Measurements from ENCODE around the gene LGALSL. TPM values are rescaled to one million over a fixed set of nuclear protein-coding genes. Genes with fewer than 3 reads are reported as not detected.

LGALSL gene
- polyA plus RNA-seq, 1 of the 3 experiments (the other 2 are of a cell fraction), result 6.5 TPM

DNA sequence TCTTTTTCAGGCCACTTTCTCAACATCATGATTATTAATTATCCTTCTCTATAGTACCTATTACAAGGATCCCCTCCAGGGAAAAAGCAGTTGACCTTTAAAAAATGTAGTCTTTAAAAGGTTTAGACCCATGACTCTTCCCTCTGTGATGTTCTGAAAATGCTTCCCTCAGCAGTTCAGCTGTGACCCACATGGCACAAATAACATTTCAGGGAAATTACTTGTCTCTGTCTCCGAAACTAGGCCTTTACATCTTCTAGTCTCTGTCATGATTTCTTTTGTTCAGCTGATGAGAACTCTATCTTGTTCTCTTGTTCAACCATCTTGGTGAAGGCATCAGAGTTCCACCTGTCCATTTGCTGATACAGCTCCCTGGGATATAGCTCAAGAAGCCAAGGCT is 28.3 kb downstream of the LGALSL start:
- Histone ChIP-seq H3F3A (replicated peaks; ENCODE audit: insufficient read depth) (peaks cover 8% of the 10 kb centered on the region), H3K9ac (no peak overlapping the region), H3K4me2 (no peak overlapping the region), H3K4me3 (ENCODE audit: low read depth in 2 of 2, low read length in 1 of 2) (no peak overlapping the region), H2AFZ (ENCODE audit: low read depth) (no peak overlapping the region), H4K20me1 (ENCODE audit: insufficient read depth) (no peaks in the 10 kb centered on the region), H3K27ac (ENCODE audit: low read depth in 2 of 2, low read length in 1 of 2) (no peak overlapping the region), H3K9me2 (no peaks in the 10 kb centered on the region), H3K9me3 (no peaks in the 10 kb centered on the region), H3K79me2 (ENCODE audit: insufficient read depth) (no peaks in the 10 kb centered on the region), H3K36me3 (replicated peaks in 1 of 2; ENCODE audit: control insufficient read depth in 1 of 2, insufficient read depth in 2 of 2, low read length in 1 of 2) (no peaks in the 10 kb centered on the region), H3K27me3 (ENCODE audit: insufficient read depth) (no peaks in the 10 kb centered on the region; the same call in 1 of the 2 replicates), H3K4me1 (ENCODE audit: control insufficient read depth in 1 of 2, insufficient read depth in 2 of 2, low read depth in 1 of 2, low read length in 1 of 2) (peaks cover 5 to 10% of the 10 kb centered on the region in 2 experiments; a peak in 1 of 4 replicates)
- DNase-seq, result no peak
- ChIA-PET CTCF (no interaction called here), POLR2A (interaction anchor here (1.6 kb wide), 1 partner anchor 10 kb away, joined by 4 read pairs; no protein-coding TSS in a partner anchor)
- TF ChIP-seq, protein P1, sequence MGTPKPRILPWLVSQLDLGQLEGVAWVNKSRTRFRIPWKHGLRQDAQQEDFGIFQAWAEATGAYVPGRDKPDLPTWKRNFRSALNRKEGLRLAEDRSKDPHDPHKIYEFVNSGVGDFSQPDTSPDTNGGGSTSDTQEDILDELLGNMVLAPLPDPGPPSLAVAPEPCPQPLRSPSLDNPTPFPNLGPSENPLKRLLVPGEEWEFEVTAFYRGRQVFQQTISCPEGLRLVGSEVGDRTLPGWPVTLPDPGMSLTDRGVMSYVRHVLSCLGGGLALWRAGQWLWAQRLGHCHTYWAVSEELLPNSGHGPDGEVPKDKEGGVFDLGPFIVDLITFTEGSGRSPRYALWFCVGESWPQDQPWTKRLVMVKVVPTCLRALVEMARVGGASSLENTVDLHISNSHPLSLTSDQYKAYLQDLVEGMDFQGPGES (IDR thresholded peaks at IDR 0.05; ENCODE audit: low read depth, low read length), result no peak
- TF ChIP-seq CTCF (IDR thresholded peaks at IDR 0.05) (no peak), FOXM1 (IDR thresholded peaks at IDR 0.05; ENCODE audit: low read depth) (no peak), NFIC (IDR thresholded peaks at IDR 0.05; ENCODE audit: borderline replicate concordance) (no peak), MXI1 (IDR thresholded peaks at IDR 0.05; ENCODE audit: low read depth, low read length) (no peak), GATA2 (CRISPR knock-in tag; IDR thresholded peaks at IDR 0.05) (no peak), USF1 (IDR thresholded peaks at IDR 0.05; ENCODE audit: borderline replicate concordance, low read depth) (no peak), TEAD4 (IDR thresholded peaks at IDR 0.05; ENCODE audit: borderline replicate concordance, insufficient read depth) (no peak), ELF1 (IDR thresholded peaks at IDR 0.05) (no peak), SMC3 (IDR thresholded peaks at IDR 0.05; ENCODE audit: low read depth, low read length) (no peak)
- 83% methylated on average over 1 of the region's 1 CpG for WGBS (ENCODE audit: low lambda C conversion rate)

DNA sequence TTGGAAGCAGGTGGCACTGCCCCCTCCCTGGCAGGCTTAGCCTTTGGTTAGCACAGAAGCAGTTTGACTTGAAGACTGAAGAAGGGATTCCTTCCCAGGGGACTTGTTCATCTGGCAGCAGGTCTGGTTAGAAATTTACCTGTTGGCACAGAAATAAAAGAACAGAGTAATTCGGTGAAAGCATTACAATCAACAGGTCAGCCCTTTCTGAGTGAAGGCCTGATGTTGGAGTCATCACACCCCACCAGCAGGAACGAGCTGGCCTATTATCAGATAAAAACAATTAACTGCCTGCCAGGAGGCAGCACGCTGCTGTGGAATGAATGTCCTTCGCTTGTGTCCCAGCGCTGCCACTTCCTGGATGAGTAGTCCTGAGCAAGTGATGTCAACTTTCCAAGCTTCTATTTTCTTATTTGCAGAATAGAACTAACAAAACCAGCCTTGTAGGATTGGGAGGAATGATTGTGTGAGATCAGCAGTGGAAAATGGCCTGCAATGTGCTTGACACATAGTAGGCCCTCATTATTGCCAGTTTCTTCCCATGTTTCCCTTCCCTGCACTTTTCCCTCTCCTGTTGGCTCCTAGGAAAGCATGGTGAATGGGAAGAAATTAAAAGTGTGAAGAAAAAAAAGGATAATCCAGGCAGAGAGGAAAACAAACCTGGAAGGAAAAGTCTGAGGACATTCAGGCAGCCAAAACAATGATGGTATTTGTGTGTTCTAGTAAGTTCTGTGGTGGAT is 29.0 kb downstream of the LGALSL start:
- no peaks in the 10 kb centered on the region for H3K79me2 ChIP-seq (ENCODE audit: insufficient read depth)
- no peak overlapping the region for H2AFZ ChIP-seq (ENCODE audit: low read depth)
- no peaks in the 10 kb centered on the region for H3K36me3 ChIP-seq (replicated peaks in 1 of 2; ENCODE audit: control insufficient read depth in 1 of 2, insufficient read depth in 2 of 2, low read length in 1 of 2)
- no peak overlapping the region for H3K4me2 ChIP-seq
- 29% methylated on average over 5 of the region's 5 CpGs for WGBS (ENCODE audit: low lambda C conversion rate)
- H3F3A ChIP-seq (replicated peaks; ENCODE audit: insufficient read depth), result peaks cover 8% of the 10 kb centered on the region
- no peaks in the 10 kb centered on the region for H3K9me3 ChIP-seq
- POLR2A ChIA-PET, result interaction anchor here (1.6 kb wide), 1 partner anchor 11 kb away, joined by 4 read pairs; no protein-coding TSS in a partner anchor
- no peaks in the 10 kb centered on the region; the same call in 1 of the 2 replicates for H3K27me3 ChIP-seq (ENCODE audit: insufficient read depth)
- no peaks in the 10 kb centered on the region for H3K9me2 ChIP-seq
- H3K27ac ChIP-seq (ENCODE audit: low read depth in 2 of 2, low read length in 1 of 2), result no peak overlapping the region
- CTCF ChIA-PET, result interaction anchor here (0.9 to 1.1 kb wide), 2 partner anchors 9 to 40 kb away, joined by 3 read pairs; no protein-coding TSS in a partner anchor
- H4K20me1 ChIP-seq (ENCODE audit: insufficient read depth), result no peaks in the 10 kb centered on the region
- H3K4me1 ChIP-seq (ENCODE audit: control insufficient read depth in 1 of 2, insufficient read depth in 2 of 2, low read depth in 1 of 2, low read length in 1 of 2), result peaks cover 5 to 10% of the 10 kb centered on the region in 2 experiments; a peak in 1 of 4 replicates
- peak; percentile 41 for DNase-seq
- no peak overlapping the region for H3K4me3 ChIP-seq (ENCODE audit: low read depth in 2 of 2, low read length in 1 of 2)
- no peak overlapping the region for H3K9ac ChIP-seq
- TF ChIP-seq TAF1 (IDR thresholded peaks at IDR 0.05; ENCODE audit: borderline replicate concordance, low read depth, low read length), result no peak
- no peak for TF ChIP-seq EP300 (IDR thresholded peaks at IDR 0.05; ENCODE audit: borderline replicate concordance in 1 of 2, low read depth in 1 of 2, low read length in 1 of 2)
- TF ChIP-seq, protein P2, sequence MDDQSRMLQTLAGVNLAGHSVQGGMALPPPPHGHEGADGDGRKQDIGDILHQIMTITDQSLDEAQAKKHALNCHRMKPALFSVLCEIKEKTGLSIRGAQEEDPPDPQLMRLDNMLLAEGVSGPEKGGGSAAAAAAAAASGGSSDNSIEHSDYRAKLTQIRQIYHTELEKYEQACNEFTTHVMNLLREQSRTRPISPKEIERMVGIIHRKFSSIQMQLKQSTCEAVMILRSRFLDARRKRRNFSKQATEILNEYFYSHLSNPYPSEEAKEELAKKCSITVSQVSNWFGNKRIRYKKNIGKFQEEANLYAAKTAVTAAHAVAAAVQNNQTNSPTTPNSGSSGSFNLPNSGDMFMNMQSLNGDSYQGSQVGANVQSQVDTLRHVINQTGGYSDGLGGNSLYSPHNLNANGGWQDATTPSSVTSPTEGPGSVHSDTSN (IDR thresholded peaks at IDR 0.05), result no peak
- TF ChIP-seq ELF1 (IDR thresholded peaks at IDR 0.05), result 0 out of 2 replicates have a peak, but pooled peaks have one; percentile 41
- TF ChIP-seq USF1 (IDR thresholded peaks at IDR 0.05; ENCODE audit: borderline replicate concordance, low read depth), result no peak
- no peak for TF ChIP-seq GABPA (IDR thresholded peaks at IDR 0.05; ENCODE audit: low read depth)
- no peak for TF ChIP-seq FOXJ3 (CRISPR knock-in tag; IDR thresholded peaks at IDR 0.05)
- TF ChIP-seq MXI1 (IDR thresholded peaks at IDR 0.05; ENCODE audit: low read depth, low read length), result 0 out of 2 replicates have a peak, but pooled peaks have one; percentile 30
- TF ChIP-seq RXRA (IDR thresholded peaks at IDR 0.05; ENCODE audit: borderline replicate concordance, low read depth), result no peak
- peak; percentile 49 for TF ChIP-seq GATA2 (CRISPR knock-in tag; IDR thresholded peaks at IDR 0.05)
- TF ChIP-seq MEF2A (IDR thresholded peaks at IDR 0.05; ENCODE audit: borderline replicate concordance, low read depth), result no peak
- no peak for TF ChIP-seq EZH2phosphoT487 (IDR thresholded peaks at IDR 0.05; ENCODE audit: borderline replicate concordance, low read depth)
